ENCODE measurements around the gene CCDC3.

- TF ChIP-seq POLR2AphosphoS5 (IDR thresholded peaks at IDR 0.05; ENCODE audit: low read depth, low read length) (no peak), POLR2A (IDR thresholded peaks at IDR 0.05; ENCODE audit: low read depth, low read length) (no peak)
These were observed 29.4 kb downstream of the CCDC3 start for GRCh38 chr10:12972146-12972545.

All from GM12892 (cell line).